Measurements from ENCODE around the gene MARVELD3.

GRCh38 chr16:71618429-71618828, 7.6 kb upstream of the MARVELD3 start:
- TF ChIP-seq CTCF (IDR thresholded peaks at IDR 0.05; ENCODE audit: low read length) (no peak), EZH2 (IDR thresholded peaks at IDR 0.05; ENCODE audit: borderline replicate concordance, low read length) (no peak)
